Muscle layer of colon (tissue), 2 donors: ENCODE data around the gene POLE2.

Source experiments
- H3K27ac ChIP-seq: one replicate; pipeline ENCODE4 v1.7.0; 2013; ENCODE audit warnings: low read depth, mild to moderate bottlenecking, low read length, moderate library complexity
- H3K27me3 ChIP-seq, 2 donors: one replicate each; pipeline ENCODE4 v1.7.0; 2013; ENCODE audit warnings: low read length in 2 of 2, mild to moderate bottlenecking in 2 of 2; ENCODE audit not compliant: insufficient read depth in 2 of 2, control insufficient read depth in 1 of 2
- H3K36me3 ChIP-seq: one replicate; pipeline ENCODE4 v1.7.0; 2013; ENCODE audit warnings: mild to moderate bottlenecking, low read length; ENCODE audit not compliant: insufficient read depth
- H3K4me1 ChIP-seq: one replicate; pipeline ENCODE4 v1.7.0; 2013; ENCODE audit warnings: mild to moderate bottlenecking, low read length; ENCODE audit not compliant: insufficient read depth
- H3K4me3 ChIP-seq, 2 donors: one replicate each; pipeline ENCODE4 v1.7.0; 2013; ENCODE audit warnings: low read length in 2 of 2, low read depth in 1 of 2, mild to moderate bottlenecking in 1 of 2, moderate library complexity in 1 of 2
- H3K9ac ChIP-seq: one replicate; pipeline ENCODE4 v1.7.0; 2013; ENCODE audit warnings: low read length
- H3K9me3 ChIP-seq: one replicate; pipeline ENCODE4 v1.7.0; 2013; ENCODE audit warnings: mild to moderate bottlenecking, low read length
- donor health status: abdominal sarcoma.
- donor health status: Adenocarcinoma of cecum.

The POLE2 gene

DNA sequence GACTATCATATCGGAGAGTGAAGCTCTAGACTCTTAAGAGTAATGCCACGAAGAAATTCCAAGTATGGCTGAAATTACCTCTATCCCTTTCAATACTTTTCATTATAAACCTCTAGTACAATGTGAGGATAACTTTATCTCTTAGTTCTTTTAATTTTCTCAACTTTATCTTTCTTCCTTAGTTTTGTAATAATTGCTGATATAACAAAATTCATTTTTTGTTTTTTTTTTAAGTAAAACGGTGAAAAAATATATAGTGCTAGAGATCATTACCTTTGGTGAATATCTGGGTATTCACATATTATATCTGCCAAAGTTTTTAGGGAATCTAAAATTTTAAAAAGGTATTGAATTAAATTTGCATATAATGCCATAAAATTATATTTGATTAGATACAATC is 33.5 kb downstream of the POLE2 start:
- H3K9ac ChIP-seq: no peak overlapping the region
- no peaks in the 10 kb centered on the region for H3K27me3 ChIP-seq
- no peak overlapping the region for H3K27ac ChIP-seq
- H3K4me1 ChIP-seq: no peaks in the 10 kb centered on the region
- H3K36me3 ChIP-seq: no peaks in the 10 kb centered on the region
- no peak overlapping the region for H3K4me3 ChIP-seq
- no peaks in the 10 kb centered on the region for H3K9me3 ChIP-seq

GRCh38 chr14:49653508-49653907 is 34.5 kb downstream of the POLE2 start:
- H3K9me3 ChIP-seq: no peaks in the 10 kb centered on the region
- H3K36me3 ChIP-seq: no peaks in the 10 kb centered on the region
- no peak overlapping the region for H3K27ac ChIP-seq
- no peak overlapping the region for H3K9ac ChIP-seq
- no peaks in the 10 kb centered on the region for H3K27me3 ChIP-seq
- H3K4me1 ChIP-seq: no peaks in the 10 kb centered on the region
- H3K4me3 ChIP-seq: no peak overlapping the region

DNA sequence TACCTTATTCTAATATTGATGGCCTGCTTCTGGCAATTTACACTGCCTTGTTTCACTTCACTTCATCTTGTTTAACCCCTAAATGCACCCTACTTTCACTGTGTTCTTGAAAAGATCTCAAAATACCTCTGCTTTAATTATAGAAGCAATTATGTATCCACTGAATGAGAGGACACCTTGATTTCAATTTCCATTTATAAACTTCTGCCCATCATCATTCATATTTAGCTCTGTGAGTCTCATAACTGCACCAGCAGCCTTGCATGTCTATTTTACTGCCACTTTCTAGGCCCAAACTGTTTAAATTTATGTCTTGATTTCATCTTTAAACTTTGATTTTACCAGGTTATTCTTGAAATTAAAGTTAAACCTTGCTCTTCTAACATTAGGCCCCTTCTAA is 45.9 kb downstream of the POLE2 start:
- no peak overlapping the region for H3K9ac ChIP-seq
- no peak overlapping the region for H3K27ac ChIP-seq
- H3K4me1 ChIP-seq: peaks cover 8% of the 10 kb centered on the region
- no peaks in the 10 kb centered on the region for H3K9me3 ChIP-seq
- H3K4me3 ChIP-seq: no peak overlapping the region
- peaks cover 13% of the 10 kb centered on the region for H3K36me3 ChIP-seq
- no peaks in the 10 kb centered on the region for H3K27me3 ChIP-seq

GRCh38 chr14:49641697-49642129 is 46.3 kb downstream of the POLE2 start:
- no peak overlapping the region for H3K4me3 ChIP-seq
- no peaks in the 10 kb centered on the region for H3K27me3 ChIP-seq
- peaks cover 18% of the 10 kb centered on the region for H3K36me3 ChIP-seq
- H3K27ac ChIP-seq: no peak overlapping the region
- H3K9me3 ChIP-seq: no peaks in the 10 kb centered on the region
- H3K4me1 ChIP-seq: peaks cover 8% of the 10 kb centered on the region
- no peak overlapping the region for H3K9ac ChIP-seq

GRCh38 chr14:49640540-49641417 is 47.2 kb downstream of the POLE2 start:
- Histone ChIP-seq H3K9me3 (no peaks in the 10 kb centered on the region), H3K9ac (no peak overlapping the region), H3K4me1 (peaks cover 14% of the 10 kb centered on the region), H3K27ac (no peak overlapping the region), H3K4me3 (no peak overlapping the region), H3K27me3 (no peaks in the 10 kb centered on the region), H3K36me3 (peaks cover 20% of the 10 kb centered on the region)

- Histone ChIP-seq H3K4me3 (no peak overlapping the region), H3K4me1 (peaks cover 14% of the 10 kb centered on the region), H3K9ac (no peak overlapping the region), H3K27ac (no peak overlapping the region), H3K27me3 (no peaks in the 10 kb centered on the region), H3K36me3 (peaks cover 20% of the 10 kb centered on the region), H3K9me3 (no peaks in the 10 kb centered on the region)
Measured at GRCh38 chr14:49637534-49638078, 50.4 kb downstream of the POLE2 start.

DNA sequence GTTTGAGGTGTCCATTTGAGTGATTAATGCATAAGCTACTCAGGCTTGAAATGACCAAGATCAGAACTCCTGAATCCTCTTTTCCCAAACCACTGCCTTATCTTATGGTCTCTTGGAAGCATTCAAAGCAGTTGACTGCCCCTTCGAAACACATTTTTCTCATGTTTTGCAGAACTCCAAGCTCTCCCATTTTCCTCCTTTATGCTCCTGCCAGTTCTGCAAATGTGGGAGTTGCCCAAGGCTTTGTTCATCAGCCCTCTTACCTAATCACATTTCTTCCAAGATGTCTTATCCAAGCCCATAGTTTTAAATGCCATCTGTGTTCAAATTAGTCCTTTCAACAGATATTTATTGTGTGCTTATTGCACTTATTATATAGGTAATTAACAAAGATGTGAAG is 51.1 kb downstream of the POLE2 start:
- Histone ChIP-seq H3K4me3 (no peak overlapping the region), H3K4me1 (peaks cover 7% of the 10 kb centered on the region), H3K27ac (no peak overlapping the region), H3K9ac (no peak overlapping the region), H3K27me3 (no peaks in the 10 kb centered on the region), H3K9me3 (no peaks in the 10 kb centered on the region), H3K36me3 (peaks cover 20% of the 10 kb centered on the region)

GRCh38 chr14:49634547-49635334 is 53.3 kb downstream of the POLE2 start, which contains the start of gene DNAAF2:
DNAAF2 (minus strand) TSS chr14:49635244; CDS start chr14:49635149, 95 bp downstream.
- peak within 1 kb of the TSS; percentile 87 to 97 for H3K4me3 ChIP-seq
- H3K4me1 ChIP-seq: peaks cover 6% of the 10 kb centered on the region
- no peaks in the 10 kb centered on the region for H3K9me3 ChIP-seq
- H3K36me3 ChIP-seq: peaks cover 20% of the 10 kb centered on the region
- H3K27ac ChIP-seq: peak within 1 kb of the TSS; percentile 95
- H3K9ac ChIP-seq: peak within 1 kb of the TSS; percentile 74
- H3K27me3 ChIP-seq: no peaks in the 10 kb centered on the region

- peak overlapping the region; percentile 95 for H3K27ac ChIP-seq
- peak overlapping the region; percentile 87 to 97 for H3K4me3 ChIP-seq
- no peaks in the 10 kb centered on the region for H3K9me3 ChIP-seq
- H3K36me3 ChIP-seq: peaks cover 15% of the 10 kb centered on the region
- H3K27me3 ChIP-seq: no peaks in the 10 kb centered on the region
- H3K4me1 ChIP-seq: peaks cover 6% of the 10 kb centered on the region
- peak overlapping the region; percentile 74 for H3K9ac ChIP-seq
Measured at GRCh38 chr14:49633640-49634546, 54.1 kb downstream of the POLE2 start.

- Histone ChIP-seq H3K4me3 (no peak overlapping the region), H3K9ac (no peak overlapping the region), H3K4me1 (peaks cover 26% of the 10 kb centered on the region), H3K27me3 (no peaks in the 10 kb centered on the region), H3K9me3 (no peaks in the 10 kb centered on the region), H3K36me3 (no peaks in the 10 kb centered on the region), H3K27ac (no peak overlapping the region)
Measured at GRCh38 chr14:49623941-49624839, 63.8 kb downstream of the POLE2 start.
